SJSA1 (cell line): ENCODE data around the gene COMMD4. TPM values are rescaled to one million over a fixed set of nuclear protein-coding genes. Genes with fewer than 3 reads are reported as not detected.
A peak's percentile ranks its signal among the peaks of the same experiment; 100 is the strongest.
"Not testable (repeated sequence)": the region's sequence is repeated elsewhere in the genome, so short reads cannot be mapped to it uniquely, and the experiment has no call there.

ENCODE experiments used
- DNase-seq, 2 experiments: peaks; one replicate each; pipeline ENCODE4 v3.0.0-alpha.2; 2015 to 2020; ENCODE audit warnings: low spot score in 2 of 2, low read depth in 1 of 2
- H3K27ac ChIP-seq: fragments of 250-450 bp; sonication (Bioruptor Pico); 2 replicates; pipeline ENCODE4 v1.5.1; 2020; ENCODE audit warnings: mild to moderate bottlenecking, moderate library complexity
- H3K27me3 ChIP-seq: fragments of 250-450 bp; sonication (Bioruptor Pico); replicated peaks from 2 replicates; pipeline ENCODE4 v1.5.1; 2020; ENCODE audit warnings: mild to moderate bottlenecking, moderate library complexity
- H3K36me3 ChIP-seq: fragments of 250-450 bp; sonication (Bioruptor Pico); 2 replicates; pipeline ENCODE4 v1.5.1; 2020; ENCODE audit warnings: mild to moderate bottlenecking
- H3K4me1 ChIP-seq: fragments of 250-450 bp; sonication (Bioruptor Pico); replicated peaks from 2 replicates; pipeline ENCODE4 v1.6.1; 2021; ENCODE audit warnings: mild to moderate bottlenecking
- H3K4me3 ChIP-seq: fragments of 250-450 bp; sonication (Bioruptor Pico); 2 replicates; pipeline ENCODE4 v1.5.1; 2020; ENCODE audit warnings: mild to moderate bottlenecking
- H3K9me3 ChIP-seq: fragments of 250-450 bp; sonication (Bioruptor Pico); replicated peaks from 2 replicates; pipeline ENCODE4 v1.5.1; 2020; ENCODE audit warnings: mild to moderate bottlenecking
- total RNA-seq: library from RNA; depleted of rRNA; stranded (reverse); fragments of >200 nt; shearing (Covaris generic); gene quantifications from 2 replicates; pipeline ENCODE4 v1.2.3, GENCODE V29; 2014; rRNA removed

Gene COMMD4
- total RNA-seq = 106 and 156 TPM in 2 replicates

- no peaks in the 10 kb centered on the region for H3K27me3 ChIP-seq
- H3K9me3 ChIP-seq = no peaks in the 10 kb centered on the region
- H3K4me3 ChIP-seq = peak within 1 kb of the TSS; percentile 60
- peak; percentile 94 to 98 for DNase-seq
- H3K36me3 ChIP-seq = peaks cover 14% of the 10 kb centered on the region
- H3K27ac ChIP-seq = peak within 1 kb of the TSS; percentile 62
- H3K4me1 ChIP-seq = peaks cover 15% of the 10 kb centered on the region
Measured at GRCh38 chr15:75335705-75336355, at the start of gene COMMD4. Gene COMMD4 (plus strand): TSS chr15:75336063. CDS start chr15:75336090, 27 bp downstream.

GRCh38 chr15:75293660-75294059 is 42.2 kb upstream of the COMMD4 start:
- not testable (repeated sequence) for H3K9me3 ChIP-seq, H3K27ac ChIP-seq, DNase-seq, H3K36me3 ChIP-seq, H3K27me3 ChIP-seq, H3K4me1 ChIP-seq, H3K4me3 ChIP-seq

GRCh38 chr15:75298541-75299310 is 37.1 kb upstream of the COMMD4 start:
- DNase-seq, H3K4me1 ChIP-seq, H3K36me3 ChIP-seq, H3K4me3 ChIP-seq, H3K27ac ChIP-seq, H3K27me3 ChIP-seq, H3K9me3 ChIP-seq: not testable (repeated sequence)

GRCh38 chr15:75299311-75299688 is 36.6 kb upstream of the COMMD4 start:
- not testable (repeated sequence) for H3K27me3 ChIP-seq, DNase-seq, H3K36me3 ChIP-seq, H3K9me3 ChIP-seq, H3K4me1 ChIP-seq, H3K4me3 ChIP-seq, H3K27ac ChIP-seq

DNA sequence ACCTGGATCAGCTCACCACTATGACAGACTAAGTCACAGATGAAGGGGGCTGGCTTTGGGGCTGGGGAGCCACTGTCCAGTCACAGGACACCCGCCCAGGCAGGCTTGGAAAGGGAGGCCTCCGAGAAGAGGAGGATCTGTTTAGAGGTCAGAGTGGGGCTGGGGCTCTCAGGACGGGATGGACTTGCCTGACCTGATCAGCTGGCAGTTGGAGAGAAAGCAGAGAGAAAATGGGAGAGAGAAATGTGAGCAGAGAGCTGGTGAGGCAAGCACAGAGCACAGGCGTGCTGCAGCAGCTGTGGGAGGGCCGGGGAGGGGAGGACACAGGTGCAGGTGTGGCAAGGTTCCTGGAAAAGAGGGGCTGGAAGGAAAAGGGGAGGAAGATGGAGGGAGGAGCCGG is 35.8 kb upstream of the COMMD4 start:
- DNase-seq, H3K27ac ChIP-seq, H3K4me1 ChIP-seq, H3K9me3 ChIP-seq, H3K36me3 ChIP-seq, H3K4me3 ChIP-seq: not testable (repeated sequence)
- peaks cover 11% of the 10 kb centered on the region; the same call in 1 of the 2 replicates for H3K27me3 ChIP-seq

- Histone ChIP-seq H3K27ac (no peak overlapping the region), H3K9me3 (no peaks in the 10 kb centered on the region), H3K27me3 (peaks cover 19% of the 10 kb centered on the region; the same call in 1 of the 2 replicates), H3K4me1 (no peaks in the 10 kb centered on the region), H3K4me3 (no peak overlapping the region), H3K36me3 (no peaks in the 10 kb centered on the region)
- no peak for DNase-seq
Measured at GRCh38 chr15:75302318-75302717, 33.5 kb upstream of the COMMD4 start.

DNA sequence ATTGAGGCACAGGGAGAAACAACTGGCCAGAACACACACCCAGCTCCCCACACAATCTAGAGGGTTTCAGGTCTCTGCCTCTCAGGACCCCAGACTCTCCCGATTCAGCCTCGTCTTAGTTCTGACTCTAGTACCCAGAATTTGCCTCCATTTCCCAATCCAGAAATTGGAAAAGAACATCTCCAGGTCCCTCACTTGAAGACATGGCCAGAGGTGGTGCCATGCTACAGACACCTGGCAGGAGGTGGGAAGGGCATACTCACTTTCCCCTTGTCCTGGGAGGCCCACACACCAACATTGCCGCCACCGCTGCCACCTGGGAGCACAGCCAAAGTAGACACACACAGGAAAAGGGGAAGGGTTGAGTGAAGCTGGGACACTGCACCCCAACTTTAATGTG is 33.1 kb upstream of the COMMD4 start:
- DNase-seq, H3K36me3 ChIP-seq, H3K27ac ChIP-seq, H3K4me3 ChIP-seq, H3K9me3 ChIP-seq, H3K4me1 ChIP-seq: not testable (repeated sequence)
- peaks cover 22% of the 10 kb centered on the region for H3K27me3 ChIP-seq

DNA sequence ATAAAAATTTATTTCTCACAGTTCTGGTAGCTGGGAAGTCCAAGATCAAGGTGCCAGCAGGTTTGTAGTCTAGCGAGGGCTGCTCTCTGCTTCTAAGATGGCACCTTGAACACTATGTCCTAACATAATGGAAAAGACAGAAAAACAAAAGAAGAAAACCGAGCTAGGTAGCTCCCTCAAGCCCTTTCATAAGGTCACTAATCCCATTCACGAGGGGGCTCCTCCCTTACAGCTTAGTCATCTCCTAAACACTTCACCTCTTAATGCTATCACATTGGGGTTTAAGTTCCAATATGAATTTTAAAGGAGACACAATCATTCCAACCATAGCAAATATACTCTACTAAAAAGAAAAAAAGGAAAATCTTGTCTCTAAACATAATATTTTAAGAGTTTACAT is 29.7 kb upstream of the COMMD4 start:
- Histone ChIP-seq H3K36me3 (no peaks in the 10 kb centered on the region), H3K27me3 (peaks cover 26% of the 10 kb centered on the region), H3K4me1 (no peaks in the 10 kb centered on the region), H3K27ac (no peak overlapping the region), H3K4me3 (no peak overlapping the region), H3K9me3 (no peaks in the 10 kb centered on the region)
- no peak for DNase-seq

DNA sequence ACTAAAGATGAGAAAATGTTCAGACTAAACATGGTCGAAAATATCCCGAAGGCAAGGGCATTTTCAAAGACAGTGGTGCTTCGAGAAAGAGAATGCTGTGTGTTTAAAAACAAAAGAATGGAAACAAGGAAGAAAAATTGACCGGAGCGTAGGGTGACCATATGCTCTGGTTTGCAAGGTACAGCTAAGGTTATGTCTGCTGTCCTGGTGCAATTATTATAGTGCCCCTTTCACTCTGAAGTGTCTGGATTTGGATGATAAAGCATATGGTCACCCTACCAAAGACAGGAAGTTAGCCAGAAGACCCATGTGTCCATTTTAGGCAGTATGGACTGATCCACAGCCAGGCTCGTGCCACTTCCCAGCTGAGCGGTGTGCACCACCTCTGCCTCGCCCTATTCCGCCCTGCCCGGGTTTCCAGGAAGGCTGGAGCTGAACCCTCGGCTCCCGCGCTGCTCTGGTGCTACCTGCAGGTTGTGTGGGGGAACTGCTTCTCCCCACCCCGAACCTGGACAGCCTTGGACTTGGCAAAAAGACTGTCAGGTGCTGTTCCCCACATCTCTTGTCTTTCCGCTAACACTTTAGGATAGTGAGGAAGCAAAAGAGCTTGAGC is 28.0 kb upstream of the COMMD4 start:
- Histone ChIP-seq H3K36me3 (no peaks in the 10 kb centered on the region), H3K4me3 (no peak overlapping the region), H3K9me3 (no peaks in the 10 kb centered on the region), H3K4me1 (no peaks in the 10 kb centered on the region), H3K27me3 (peaks cover 26% of the 10 kb centered on the region), H3K27ac (no peak overlapping the region)
- DNase-seq = peak; percentile 4 to 56

DNA sequence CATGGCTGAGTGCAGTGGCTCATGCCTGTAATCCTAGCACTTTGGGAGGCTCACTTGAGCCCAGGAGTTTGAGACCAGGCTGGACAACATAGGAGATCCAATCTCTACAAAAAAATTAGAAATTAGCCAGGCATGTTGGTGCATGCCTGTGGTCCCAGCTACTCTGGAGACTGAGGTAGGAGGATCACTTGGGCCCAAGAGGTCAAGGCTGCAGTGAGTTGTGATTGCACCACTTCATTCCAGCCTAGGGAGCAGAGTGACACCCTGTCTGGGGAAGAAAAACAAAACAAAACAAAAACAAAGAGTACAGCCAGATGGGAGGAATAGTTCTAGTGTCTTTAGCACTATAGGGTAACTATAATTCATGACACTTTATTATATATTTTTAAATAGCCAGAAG is 26.2 kb upstream of the COMMD4 start:
- Histone ChIP-seq H3K36me3 (no peaks in the 10 kb centered on the region), H3K4me3 (no peak overlapping the region), H3K4me1 (no peaks in the 10 kb centered on the region), H3K9me3 (no peaks in the 10 kb centered on the region), H3K27me3 (peaks cover 16% of the 10 kb centered on the region), H3K27ac (no peak overlapping the region)
- DNase-seq = no peak

- not testable (repeated sequence) for H3K4me1 ChIP-seq, H3K27ac ChIP-seq, H3K9me3 ChIP-seq, H3K4me3 ChIP-seq, H3K27me3 ChIP-seq, H3K36me3 ChIP-seq
- peak in 1 of 2 experiments; percentile 18 for DNase-seq
Measured at GRCh38 chr15:75312548-75312947, 23.3 kb upstream of the COMMD4 start.

GRCh38 chr15:75313116-75313845 is 22.6 kb upstream of the COMMD4 start:
- Histone ChIP-seq H3K27ac (no peak overlapping the region), H3K27me3 (no peaks in the 10 kb centered on the region; the same call in 1 of the 2 replicates), H3K9me3 (no peaks in the 10 kb centered on the region), H3K4me1 (no peaks in the 10 kb centered on the region), H3K4me3 (no peak overlapping the region), H3K36me3 (no peaks in the 10 kb centered on the region)
- DNase-seq = no peak

- Histone ChIP-seq H3K4me1 (no peaks in the 10 kb centered on the region), H3K9me3 (no peaks in the 10 kb centered on the region), H3K27me3 (no peaks in the 10 kb centered on the region), H3K4me3 (no peak overlapping the region), H3K36me3 (no peaks in the 10 kb centered on the region), H3K27ac (no peak overlapping the region)
- DNase-seq = no peak
Measured at GRCh38 chr15:75314552-75315290, 21.1 kb upstream of the COMMD4 start.
